ENCODE measurements around the gene SIRT2.
A peak's percentile ranks its signal among the peaks of the same experiment; 100 is the strongest.

The SIRT2 gene

GRCh38 chr19:38852231-38853044 is 47.0 kb downstream of the SIRT2 start:
- Histone ChIP-seq H3K27me3 (ENCODE audit: control insufficient read depth in 2 of 2, insufficient read depth in 2 of 2, low read length in 2 of 2) (no peaks in the 10 kb centered on the region), H3K27ac (ENCODE audit: low read depth in 2 of 2, low read length in 2 of 2) (peak overlapping the region; percentile 98 to 100), H3K4me3 (ENCODE audit: low read length in 2 of 2) (peak overlapping the region; percentile 73 to 88), H3K9me3 (ENCODE audit: control insufficient read depth in 2 of 2, low read length in 2 of 2) (no peaks in the 10 kb centered on the region), H3K4me1 (ENCODE audit: control insufficient read depth in 2 of 2, insufficient read depth in 2 of 2, low read length in 2 of 2) (peaks cover 26 to 32% of the 10 kb centered on the region in 2 donors), H3K36me3 (ENCODE audit: control insufficient read depth in 2 of 2, insufficient read depth in 2 of 2, low read length in 2 of 2) (peaks cover 1 to 7% of the 10 kb centered on the region in 2 donors), H3K9ac (ENCODE audit: low read depth in 1 of 2, low read length in 2 of 2) (peak overlapping the region; percentile 86 to 91)

- H3K36me3 ChIP-seq (ENCODE audit: control insufficient read depth in 2 of 2, insufficient read depth in 2 of 2, low read length in 2 of 2) = peaks cover 9 to 14% of the 10 kb centered on the region in 2 donors
Measured at GRCh38 chr19:38851622-38852230, 47.7 kb downstream of the SIRT2 start.

GRCh38 chr19:38850976-38851621 is 48.3 kb downstream of the SIRT2 start:
- Histone ChIP-seq H3K36me3 (ENCODE audit: control insufficient read depth in 2 of 2, insufficient read depth in 2 of 2, low read length in 2 of 2) (peaks cover 13 to 20% of the 10 kb centered on the region in 2 donors), H3K9ac (ENCODE audit: low read depth in 1 of 2, low read length in 2 of 2) (peak overlapping the region; percentile 86 to 96), H3K4me3 (ENCODE audit: low read length in 2 of 2) (peak overlapping the region; percentile 73 to 83), H3K27me3 (ENCODE audit: control insufficient read depth in 2 of 2, insufficient read depth in 2 of 2, low read length in 2 of 2) (no peaks in the 10 kb centered on the region), H3K4me1 (ENCODE audit: control insufficient read depth in 2 of 2, insufficient read depth in 2 of 2, low read length in 2 of 2) (peaks cover 30 to 37% of the 10 kb centered on the region in 2 donors), H3K27ac (ENCODE audit: low read depth in 2 of 2, low read length in 2 of 2) (peak overlapping the region; percentile 98 to 100), H3K9me3 (ENCODE audit: control insufficient read depth in 2 of 2, low read length in 2 of 2) (no peaks in the 10 kb centered on the region)

More at GRCh38 chr19:38851622-38852230, 47.7 kb downstream of the SIRT2 start:
- peaks cover 30 to 37% of the 10 kb centered on the region in 2 donors for H3K4me1 ChIP-seq (ENCODE audit: control insufficient read depth in 2 of 2, insufficient read depth in 2 of 2, low read length in 2 of 2)
- peak overlapping the region; percentile 73 to 88 for H3K4me3 ChIP-seq (ENCODE audit: low read length in 2 of 2)
- peak overlapping the region; percentile 98 to 100 for H3K27ac ChIP-seq (ENCODE audit: low read depth in 2 of 2, low read length in 2 of 2)
- H3K27me3 ChIP-seq (ENCODE audit: control insufficient read depth in 2 of 2, insufficient read depth in 2 of 2, low read length in 2 of 2) = no peaks in the 10 kb centered on the region
- peak overlapping the region; percentile 86 to 96 for H3K9ac ChIP-seq (ENCODE audit: low read depth in 1 of 2, low read length in 2 of 2)
- H3K9me3 ChIP-seq (ENCODE audit: control insufficient read depth in 2 of 2, low read length in 2 of 2) = no peaks in the 10 kb centered on the region

- H3K4me3 ChIP-seq (ENCODE audit: low read length in 2 of 2) = peak overlapping the region; percentile 73 to 83
- no peaks in the 10 kb centered on the region for H3K9me3 ChIP-seq (ENCODE audit: control insufficient read depth in 2 of 2, low read length in 2 of 2)
- no peaks in the 10 kb centered on the region for H3K27me3 ChIP-seq (ENCODE audit: control insufficient read depth in 2 of 2, insufficient read depth in 2 of 2, low read length in 2 of 2)
- peaks cover 19 to 26% of the 10 kb centered on the region in 2 donors for H3K36me3 ChIP-seq (ENCODE audit: control insufficient read depth in 2 of 2, insufficient read depth in 2 of 2, low read length in 2 of 2)
- H3K27ac ChIP-seq (ENCODE audit: low read depth in 2 of 2, low read length in 2 of 2) = peak overlapping the region; percentile 98 to 100
- peaks cover 30 to 37% of the 10 kb centered on the region in 2 donors for H3K4me1 ChIP-seq (ENCODE audit: control insufficient read depth in 2 of 2, insufficient read depth in 2 of 2, low read length in 2 of 2)
- peak overlapping the region; percentile 86 to 96 for H3K9ac ChIP-seq (ENCODE audit: low read depth in 1 of 2, low read length in 2 of 2)
Measured at GRCh38 chr19:38850436-38850975, 48.9 kb downstream of the SIRT2 start.

- Histone ChIP-seq H3K4me3 (ENCODE audit: low read length in 2 of 2) (peak within 1 kb of the TSS; percentile 78 to 83), H3K4me1 (ENCODE audit: control insufficient read depth in 2 of 2, insufficient read depth in 2 of 2, low read length in 2 of 2) (peaks cover 30 to 37% of the 10 kb centered on the region in 2 donors), H3K27ac (ENCODE audit: low read depth in 2 of 2, low read length in 2 of 2) (peak within 1 kb of the TSS; percentile 100), H3K36me3 (ENCODE audit: control insufficient read depth in 2 of 2, insufficient read depth in 2 of 2, low read length in 2 of 2) (peaks cover 22 to 32% of the 10 kb centered on the region in 2 donors), H3K27me3 (ENCODE audit: control insufficient read depth in 2 of 2, insufficient read depth in 2 of 2, low read length in 2 of 2) (no peaks in the 10 kb centered on the region), H3K9ac (ENCODE audit: low read depth in 1 of 2, low read length in 2 of 2) (peak within 1 kb of the TSS; percentile 95 to 96), H3K9me3 (ENCODE audit: control insufficient read depth in 2 of 2, low read length in 2 of 2) (no peaks in the 10 kb centered on the region)
Measured at GRCh38 chr19:38849860-38850435, 49.5 kb downstream of the SIRT2 start, which contains the start of gene HNRNPL. Gene HNRNPL (minus strand): TSS chr19:38849986. CDS start chr19:38849966, 20 bp downstream.

GRCh38 chr19:38849147-38849859 is 50.1 kb downstream of the SIRT2 start:
- Histone ChIP-seq H3K36me3 (ENCODE audit: control insufficient read depth in 2 of 2, insufficient read depth in 2 of 2, low read length in 2 of 2) (peaks cover 28 to 38% of the 10 kb centered on the region in 2 donors), H3K27ac (ENCODE audit: low read depth in 2 of 2, low read length in 2 of 2) (peak overlapping the region; percentile 100), H3K9me3 (ENCODE audit: control insufficient read depth in 2 of 2, low read length in 2 of 2) (no peaks in the 10 kb centered on the region), H3K4me3 (ENCODE audit: low read length in 2 of 2) (peak overlapping the region; percentile 78 to 82), H3K9ac (ENCODE audit: low read depth in 1 of 2, low read length in 2 of 2) (peak overlapping the region; percentile 73 to 95), H3K4me1 (ENCODE audit: control insufficient read depth in 2 of 2, insufficient read depth in 2 of 2, low read length in 2 of 2) (peaks cover 30 to 37% of the 10 kb centered on the region in 2 donors), H3K27me3 (ENCODE audit: control insufficient read depth in 2 of 2, insufficient read depth in 2 of 2, low read length in 2 of 2) (no peaks in the 10 kb centered on the region)

- Histone ChIP-seq H3K36me3 (ENCODE audit: control insufficient read depth in 2 of 2, insufficient read depth in 2 of 2, low read length in 2 of 2) (peaks cover 36 to 46% of the 10 kb centered on the region in 2 donors), H3K4me1 (ENCODE audit: control insufficient read depth in 2 of 2, insufficient read depth in 2 of 2, low read length in 2 of 2) (peaks cover 32 to 37% of the 10 kb centered on the region in 2 donors), H3K27ac (ENCODE audit: low read depth in 2 of 2, low read length in 2 of 2) (peak overlapping the region; percentile 100)
Measured at GRCh38 chr19:38848299-38849146, 50.9 kb downstream of the SIRT2 start.

GRCh38 chr19:38846097-38846496 is 53.3 kb downstream of the SIRT2 start:
- Histone ChIP-seq H3K4me3 (ENCODE audit: low read length in 2 of 2) (no peak overlapping the region), H3K4me1 (ENCODE audit: control insufficient read depth in 2 of 2, insufficient read depth in 2 of 2, low read length in 2 of 2) (peaks cover 26 to 27% of the 10 kb centered on the region in 2 donors), H3K27ac (ENCODE audit: low read depth in 2 of 2, low read length in 2 of 2) (no peak overlapping the region), H3K9ac (ENCODE audit: low read depth in 1 of 2, low read length in 2 of 2) (no peak overlapping the region), H3K27me3 (ENCODE audit: control insufficient read depth in 2 of 2, insufficient read depth in 2 of 2, low read length in 2 of 2) (no peaks in the 10 kb centered on the region), H3K36me3 (ENCODE audit: control insufficient read depth in 2 of 2, insufficient read depth in 2 of 2, low read length in 2 of 2) (peaks cover 60 to 69% of the 10 kb centered on the region in 2 donors), H3K9me3 (ENCODE audit: control insufficient read depth in 2 of 2, low read length in 2 of 2) (no peaks in the 10 kb centered on the region)

More at GRCh38 chr19:38848299-38849146, 50.9 kb downstream of the SIRT2 start:
- Histone ChIP-seq H3K9ac (ENCODE audit: low read depth in 1 of 2, low read length in 2 of 2) (peak overlapping the region; percentile 73 to 95), H3K27me3 (ENCODE audit: control insufficient read depth in 2 of 2, insufficient read depth in 2 of 2, low read length in 2 of 2) (no peaks in the 10 kb centered on the region), H3K4me3 (ENCODE audit: low read length in 2 of 2) (peak overlapping the region; percentile 78 to 82), H3K9me3 (ENCODE audit: control insufficient read depth in 2 of 2, low read length in 2 of 2) (no peaks in the 10 kb centered on the region)
